ENCODE data around the gene STX16. TPM values are rescaled to one million over a fixed set of nuclear protein-coding genes. Genes with fewer than 3 reads are reported as not detected.

STX16 gene
- total RNA-seq, 1 experiment from 2014 or later: 89.1 TPM

- TF ChIP-seq ATF3 (CRISPR knock-in tag; conservative IDR thresholded peaks at IDR 0.05) (no peak), TEAD4 (CRISPR knock-in tag; IDR thresholded peaks at IDR 0.05) (no peak), ZSCAN18 (CRISPR knock-in tag; IDR thresholded peaks at IDR 0.05) (no peak), E2F1 (CRISPR knock-in tag; IDR thresholded peaks at IDR 0.05) (no peak), ATF6 (CRISPR knock-in tag; IDR thresholded peaks at IDR 0.05) (no peak), GABPB1 (CRISPR knock-in tag; IDR thresholded peaks at IDR 0.05) (no peak), E2F5 (CRISPR knock-in tag; IDR thresholded peaks at IDR 0.05) (no peak), FOXP1 (CRISPR knock-in tag; IDR thresholded peaks at IDR 0.05; ENCODE audit: borderline replicate concordance) (no peak), ZBTB21 (CRISPR knock-in tag; IDR thresholded peaks at IDR 0.05; ENCODE audit: borderline replicate concordance) (no peak)
- no peak overlapping the region for H3K4me3 Mint-ChIP-seq
- peaks cover 3% of the 10 kb centered on the region; the same call in 1 of the 2 replicates for H3K36me3 Mint-ChIP-seq
- no peaks in the 10 kb centered on the region for H3K27me3 Mint-ChIP-seq (ENCODE audit: low read depth)
- ChIA-PET POLR2A (interaction anchor here (0.6 to 1.0 kb wide), 2 partner anchors 42 to 209 kb away, joined by 3 to 6 read pairs; no protein-coding TSS in a partner anchor), CTCF (interaction anchor here (0.6 to 4.4 kb wide), 10 partner anchors 20 to 1216 kb away, joined by 3 to 32 read pairs (median 6); partner anchors contain the start of genes GNAS and STX16)
- peaks cover 41% of the 10 kb centered on the region for H3K4me1 Mint-ChIP-seq
- DNase-seq (ENCODE audit: low spot score) (no peak), ATAC-seq (no peak)
- H3K9me3 Mint-ChIP-seq: no peaks in the 10 kb centered on the region
- peak overlapping the region; percentile 88 for H3K27ac Mint-ChIP-seq
These were observed 39.5 kb downstream of the STX16 start for GRCh38 chr20:58690396-58691135.

GRCh38 chr20:58691773-58692578 lies 40.9 kb downstream of the STX16 start:
- no peak for DNase-seq (ENCODE audit: low spot score)
- TF ChIP-seq ZNF317 (CRISPR knock-in tag; IDR thresholded peaks at IDR 0.05; ENCODE audit: borderline replicate concordance, low read depth) (no peak), CREM (CRISPR knock-in tag; IDR thresholded peaks at IDR 0.05) (no peak), TEAD4 (CRISPR knock-in tag; IDR thresholded peaks at IDR 0.05) (no peak), IRF2 (CRISPR knock-in tag; IDR thresholded peaks at IDR 0.05; ENCODE audit: borderline replicate concordance, low read depth) (no peak), ZNF423 (CRISPR knock-in tag; IDR thresholded peaks at IDR 0.05) (peak; percentile 51; the same call in 1 of the 2 replicates)
- Mint-ChIP-seq H3K9me3 (no peaks in the 10 kb centered on the region), H3K27me3 (ENCODE audit: low read depth) (no peaks in the 10 kb centered on the region), H3K36me3 (no peaks in the 10 kb centered on the region), H3K4me1 (peaks cover 41% of the 10 kb centered on the region), H3K27ac (peak overlapping the region; percentile 96), H3K4me3 (peak overlapping the region; percentile 0; the same call in 1 of the 2 replicates)
- CTCF ChIA-PET: interaction anchor here (0.6 to 4.4 kb wide), 15 partner anchors 17 to 220 kb away, joined by 3 to 41 read pairs (median 4); partner anchors contain the start of genes GNAS and STX16
- POLR2A ChIA-PET: interaction anchor here (0.6 to 1.0 kb wide), 3 partner anchors 121 to 292 kb away, joined by 3 to 9 read pairs (median 6); no protein-coding TSS in a partner anchor
- ATAC-seq: no peak

Measured in WTC11 (cell line).